ENCODE measurements around the gene VTI1B.
"Not testable (repeated sequence)": the region's sequence is repeated elsewhere in the genome, so short reads cannot be mapped to it uniquely, and the experiment has no call there.

GRCh38 chr14:67600562-67600974, 73.9 kb downstream of the VTI1B start:
- TF ChIP-seq CTCF (IDR thresholded peaks at IDR 0.05; ENCODE audit: poor library complexity); EZH2 (IDR thresholded peaks at IDR 0.05; ENCODE audit: borderline replicate concordance); EZH2phosphoT487 (IDR thresholded peaks at IDR 0.05; ENCODE audit: low read depth, severe bottlenecking, unreplicated experiment): not testable (repeated sequence)
